Measurements from ENCODE around the gene AGMAT.

GRCh38 chr1:15557594-15557993 is 27.3 kb downstream of the AGMAT start:
- no peak for TF ChIP-seq POLR2A (IDR thresholded peaks at IDR 0.05; ENCODE audit: low read length)
- TF ChIP-seq FOXS1 (CRISPR knock-in tag; IDR thresholded peaks at IDR 0.05): no peak
- TF ChIP-seq CTCF (IDR thresholded peaks at IDR 0.05): no peak
